Activated CD8-positive, alpha-beta T cell treated with anti-CD3 and anti-CD28 coated beads for 36 hours (primary cell): ENCODE data around the gene OSBPL10. TPM values are rescaled to one million over a fixed set of nuclear protein-coding genes. Genes with fewer than 3 reads are reported as not detected.

Experiments
- ATAC-seq: fragments of 200-7000 bp; cut with Tn5 transposase; one replicate; pipeline ENCODE4 v1.10.0; 2021; ENCODE audit warnings: mild to moderate bottlenecking, moderate library complexity
- CTCF ChIA-PET: fragments of 350-600 bp; sonication (Branson Sonifier 250); formaldehyde crosslinking; loops from one replicate; lab custom pipeline; 2021; ENCODE audit warnings: antibody characterized with exemption; lab: Charles Lee
- POLR2A ChIA-PET: fragments of 350-600 bp; sonication (Branson Sonifier 250); formaldehyde crosslinking; loops from one replicate; lab custom pipeline; 2021; ENCODE audit warnings: antibody characterized with exemption; lab: Charles Lee
- DNase-seq: peaks from one replicate; pipeline ENCODE4 v3.0.0-alpha.2; 2020
- H3K27ac Mint-ChIP-seq: one replicate; pipeline ENCODE4 v1.8.0; 2021; ENCODE audit warnings: mild to moderate bottlenecking, mixed read lengths
- H3K27me3 Mint-ChIP-seq: one replicate; pipeline ENCODE4 v1.8.0; 2021; ENCODE audit warnings: mixed read lengths
- H3K36me3 Mint-ChIP-seq: one replicate; pipeline ENCODE4 v1.8.0; 2021; ENCODE audit warnings: low read depth, mixed read lengths
- H3K4me1 Mint-ChIP-seq: one replicate; pipeline ENCODE4 v1.8.0; 2021; ENCODE audit warnings: low read depth, mixed read lengths
- H3K4me3 Mint-ChIP-seq: one replicate; pipeline ENCODE4 v1.8.0; 2021; ENCODE audit warnings: mild to moderate bottlenecking, moderate library complexity, mixed read lengths
- H3K9me3 Mint-ChIP-seq: one replicate; pipeline ENCODE4 v1.8.0; 2021; ENCODE audit warnings: mixed read lengths
- CTCF ChIP-seq: fragments of 200-600 bp; IDR thresholded peaks from one replicate; pipeline ENCODE4 v1.8.0; 2022; ENCODE audit warnings: antibody characterized with exemption, mild to moderate bottlenecking
- intact Hi-C: fragments of 100-400 bp; cut with micrococcal nuclease; formaldehyde crosslinking; loops from one replicate; pipeline ENCODE4 v1.10.0; 2022
- total RNA-seq, 2 experiments: library from RNA; stranded (reverse); gene quantifications; one replicate each; pipeline ENCODE4 v1.2.3, GENCODE V29; 2021

OSBPL10 gene
- total RNA-seq, 2 experiments from 2014 or later, result 1.9 to 2.1 TPM

- H3K9me3 Mint-ChIP-seq, result no peaks in the 10 kb centered on the region
- no peak overlapping the region for H3K27ac Mint-ChIP-seq
- no peak for ATAC-seq
- ChIA-PET POLR2A (no interaction called here), CTCF (interaction anchor here (1.0 kb wide), 1 partner anchor 11 kb away, joined by 3 read pairs; no protein-coding TSS in a partner anchor)
- no peak overlapping the region for H3K4me3 Mint-ChIP-seq
- no peak for DNase-seq
- H3K36me3 Mint-ChIP-seq, result no peaks in the 10 kb centered on the region
- H3K4me1 Mint-ChIP-seq, result peaks cover 2% of the 10 kb centered on the region
- no peaks in the 10 kb centered on the region for H3K27me3 Mint-ChIP-seq
- no peak for TF ChIP-seq CTCF
- intact Hi-C loops, result loop anchor here (10.0 kb wide), 1 partner anchor 229 kb away; the partner anchor contains the start of gene STT3B
Measured at GRCh38 chr3:31763731-31764130, 217.3 kb downstream of the OSBPL10 start.

- no peak overlapping the region for H3K4me3 Mint-ChIP-seq
- H3K27me3 Mint-ChIP-seq, result no peaks in the 10 kb centered on the region
- no peak for ATAC-seq
- no peak for TF ChIP-seq CTCF
- H3K36me3 Mint-ChIP-seq, result no peaks in the 10 kb centered on the region
- no peaks in the 10 kb centered on the region for H3K9me3 Mint-ChIP-seq
- ChIA-PET CTCF (interaction anchor here (1.0 kb wide), 1 partner anchor 11 kb away, joined by 3 read pairs; no protein-coding TSS in a partner anchor), POLR2A (no interaction called here)
- intact Hi-C loops, result loop anchor here (10.0 kb wide), 1 partner anchor 228 kb away; the partner anchor contains the start of gene STT3B
- peaks cover 2% of the 10 kb centered on the region for H3K4me1 Mint-ChIP-seq
- no peak for DNase-seq
- no peak overlapping the region for H3K27ac Mint-ChIP-seq
Measured at GRCh38 chr3:31762888-31763351, 218.1 kb downstream of the OSBPL10 start.

GRCh38 chr3:31762097-31762764, 218.8 kb downstream of the OSBPL10 start:
- POLR2A ChIA-PET, result no interaction called here
- Mint-ChIP-seq H3K9me3 (no peaks in the 10 kb centered on the region), H3K4me3 (no peak overlapping the region), H3K27ac (no peak overlapping the region), H3K36me3 (no peaks in the 10 kb centered on the region), H3K27me3 (no peaks in the 10 kb centered on the region), H3K4me1 (peaks cover 6% of the 10 kb centered on the region)
- CTCF ChIA-PET, result no interaction called here
- ATAC-seq (no peak), DNase-seq (no peak)
- intact Hi-C loops, result loop anchor here (10.0 kb wide), 1 partner anchor 227 kb away; the partner anchor contains the start of gene STT3B
- TF ChIP-seq CTCF, result no peak

- intact Hi-C loops, result loop anchor here (10.0 kb wide), 1 partner anchor 226 kb away; the partner anchor contains the start of gene STT3B
- no peaks in the 10 kb centered on the region for H3K9me3 Mint-ChIP-seq
- DNase-seq, result no peak
- H3K27me3 Mint-ChIP-seq, result no peaks in the 10 kb centered on the region
- H3K4me3 Mint-ChIP-seq, result no peak overlapping the region
- ChIA-PET POLR2A (no interaction called here), CTCF (no interaction called here)
- H3K4me1 Mint-ChIP-seq, result peaks cover 16% of the 10 kb centered on the region
- ATAC-seq, result no peak
- H3K36me3 Mint-ChIP-seq, result no peaks in the 10 kb centered on the region
- no peak for TF ChIP-seq CTCF
- H3K27ac Mint-ChIP-seq, result no peak overlapping the region
Measured at GRCh38 chr3:31760654-31761053, 220.4 kb downstream of the OSBPL10 start.

GRCh38 chr3:31758322-31758965, 222.6 kb downstream of the OSBPL10 start:
- Mint-ChIP-seq H3K27ac (no peak overlapping the region), H3K27me3 (peaks cover 2% of the 10 kb centered on the region), H3K4me3 (no peak overlapping the region), H3K9me3 (no peaks in the 10 kb centered on the region), H3K4me1 (peaks cover 26% of the 10 kb centered on the region), H3K36me3 (no peaks in the 10 kb centered on the region)
- intact Hi-C loops, result no loop called here
- ATAC-seq (no peak), DNase-seq (no peak)
- POLR2A ChIA-PET, result no interaction called here
- no peak for TF ChIP-seq CTCF
- CTCF ChIA-PET, result interaction anchor here (1.4 kb wide), 1 partner anchor 10 kb away, joined by 5 read pairs; no protein-coding TSS in a partner anchor
